CMK (cell line): ENCODE data around the gene RAP2A.

ENCODE experiments used
- DNase-seq: peaks from one replicate; pipeline ENCODE4 v3.0.0-alpha.2; 2010; ENCODE audit warnings: low read depth

Gene RAP2A

DNA sequence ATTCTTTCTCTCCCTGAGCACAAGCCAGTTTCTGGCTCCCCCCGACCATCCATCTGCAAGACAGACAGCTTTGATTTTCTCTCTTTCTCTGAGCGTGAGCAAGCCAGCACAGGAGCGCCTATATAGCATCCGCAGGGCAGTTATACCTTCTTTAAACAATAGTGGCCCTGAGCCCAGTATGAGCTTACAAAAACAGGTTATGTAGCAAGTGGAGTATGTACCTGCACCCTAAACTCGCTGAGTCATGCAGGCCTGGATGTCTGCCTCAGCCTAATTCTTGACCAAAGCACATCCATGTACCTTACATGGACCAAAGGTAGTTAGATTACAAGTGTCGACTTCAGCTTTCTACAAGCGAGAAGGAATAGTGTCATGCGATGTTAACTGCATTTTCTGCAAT is 61.7 kb downstream of the RAP2A start:
- no peak for DNase-seq

DNA sequence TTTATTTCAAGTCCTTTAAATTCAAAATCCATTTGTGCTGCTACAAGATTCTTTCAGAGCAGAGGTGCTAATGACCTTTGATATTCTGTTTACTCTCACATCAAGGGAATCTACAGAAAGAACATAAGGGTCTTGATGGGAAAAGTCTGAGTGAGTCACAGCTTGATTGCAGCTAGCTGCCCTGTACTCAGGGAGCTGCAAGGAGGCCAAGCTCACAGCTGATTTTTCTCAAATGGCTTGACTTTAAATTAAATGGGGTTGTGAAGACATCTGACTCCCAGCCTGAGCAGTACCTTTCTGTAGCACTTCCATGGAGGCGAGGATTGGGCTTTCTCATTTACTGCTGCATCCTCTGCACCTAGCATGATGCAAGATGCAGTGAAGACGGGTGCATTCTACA is 62.5 kb downstream of the RAP2A start:
- DNase-seq, result no peak

DNA sequence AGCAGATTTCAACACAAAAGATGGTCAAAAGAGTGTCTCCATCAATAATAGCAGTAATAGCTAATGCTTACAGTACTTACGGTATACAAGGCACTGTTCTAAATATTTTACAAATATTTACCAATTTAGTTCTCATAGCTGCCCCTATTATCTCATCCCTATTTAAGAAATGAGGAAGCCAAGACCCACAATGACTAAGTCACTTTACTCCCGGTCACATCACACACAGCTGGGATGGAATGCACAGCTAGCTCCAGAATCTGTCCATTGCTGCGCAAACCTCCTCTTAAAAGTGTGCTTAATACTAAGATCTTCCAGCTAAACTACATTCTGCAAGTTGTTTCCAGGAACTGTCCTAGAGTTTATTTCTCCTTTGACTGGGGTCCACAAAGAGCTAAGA is 63.4 kb downstream of the RAP2A start:
- no peak for DNase-seq

DNA sequence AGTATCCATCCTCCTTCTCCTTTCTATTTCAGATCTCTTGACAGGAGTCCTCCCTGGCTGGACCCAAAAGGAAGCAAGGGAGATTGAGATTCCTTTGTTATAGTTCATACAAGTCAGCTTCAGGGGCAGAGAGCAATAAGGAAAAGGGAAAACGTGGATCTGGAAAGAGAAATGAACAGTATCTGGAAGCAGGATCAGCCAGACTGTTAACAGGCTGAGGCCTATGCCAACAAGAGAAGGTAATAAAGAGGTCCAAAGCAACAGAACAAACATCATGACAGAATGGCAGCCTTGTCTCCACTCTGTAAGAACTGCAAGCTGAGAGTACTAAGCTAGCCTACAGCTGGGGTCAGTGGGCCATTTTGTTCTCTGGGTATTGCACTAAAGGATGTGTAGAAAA is 64.5 kb downstream of the RAP2A start:
- DNase-seq, result no peak

DNA sequence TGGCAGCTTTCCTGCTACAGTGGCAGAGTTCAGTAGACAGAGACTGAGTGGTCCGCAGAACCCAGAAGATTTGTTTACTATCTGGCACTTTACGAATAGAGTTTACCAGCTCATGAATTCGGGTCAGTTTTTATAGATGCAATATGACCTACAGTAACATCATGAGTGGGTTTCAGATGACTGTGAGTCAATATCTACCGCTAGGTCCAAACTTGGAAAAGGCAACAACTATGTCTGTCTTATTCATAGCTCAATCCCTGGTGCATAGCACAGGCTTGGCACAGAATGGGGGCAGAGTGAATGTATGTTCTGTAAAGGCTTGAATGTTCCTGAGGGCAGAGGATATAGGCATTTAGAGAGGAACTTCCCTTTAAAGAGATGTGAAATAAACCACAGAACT is 65.2 kb downstream of the RAP2A start:
- DNase-seq, result no peak

DNA sequence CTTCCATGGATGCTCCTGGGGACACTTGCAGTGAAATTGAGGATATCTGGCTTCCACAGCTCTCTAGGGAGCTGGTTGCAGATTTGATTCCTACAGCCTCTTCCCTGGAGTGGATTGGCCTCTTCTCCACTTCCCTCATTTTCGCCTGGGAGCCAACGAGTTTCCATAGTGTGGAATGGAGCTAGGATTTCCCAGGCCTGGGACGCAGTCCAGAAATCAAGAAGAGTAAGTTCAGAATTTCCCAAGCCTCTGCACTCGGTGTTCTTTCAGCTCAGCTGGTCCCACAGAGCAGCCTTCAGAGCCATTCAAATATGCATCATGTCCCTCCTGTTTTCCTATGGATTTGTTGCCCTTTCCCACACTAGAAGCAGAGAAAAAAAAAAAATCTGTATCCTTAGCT is 68.2 kb downstream of the RAP2A start:
- no peak for DNase-seq

GRCh38 chr13:97502706-97503105 is 68.7 kb downstream of the RAP2A start:
- no peak for DNase-seq

DNA sequence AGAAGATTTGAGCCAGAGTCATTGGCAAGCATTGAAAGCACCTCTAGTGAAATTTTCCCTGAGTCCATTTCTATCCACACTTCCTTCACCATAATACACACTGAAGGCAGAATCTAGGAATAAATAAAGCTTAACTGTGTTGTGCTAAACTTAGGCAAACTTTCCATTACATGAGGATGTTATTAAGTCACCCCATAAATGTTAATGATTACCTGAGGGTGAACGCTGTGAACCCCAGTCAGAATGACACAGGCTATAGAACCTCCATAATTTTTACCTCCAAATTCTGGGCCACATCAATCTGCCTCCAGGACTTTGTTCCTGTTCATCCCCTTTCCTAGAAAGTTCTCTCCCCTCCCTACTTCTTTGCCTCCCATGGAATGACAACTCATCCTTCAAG is 71.0 kb downstream of the RAP2A start:
- DNase-seq, result no peak

DNA sequence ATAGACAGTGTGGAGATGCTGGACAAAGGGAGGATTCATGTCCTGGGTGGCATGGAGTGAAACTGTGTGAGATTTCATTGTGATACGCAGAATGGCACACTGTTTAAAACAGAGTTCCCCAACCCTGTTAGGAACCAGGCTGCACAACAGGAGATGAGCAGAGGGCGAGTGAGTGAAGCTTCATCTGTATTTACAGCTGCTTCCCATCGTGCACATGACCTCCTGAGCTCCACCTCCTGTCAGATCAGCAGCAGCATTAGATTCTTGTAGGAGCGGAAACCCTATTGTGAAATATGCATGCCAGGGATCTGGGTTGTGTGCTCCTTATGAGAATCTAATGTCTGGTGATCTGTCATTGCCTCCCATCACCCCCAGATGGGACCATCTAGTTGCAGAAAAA is 72.5 kb downstream of the RAP2A start:
- no peak for DNase-seq

DNA sequence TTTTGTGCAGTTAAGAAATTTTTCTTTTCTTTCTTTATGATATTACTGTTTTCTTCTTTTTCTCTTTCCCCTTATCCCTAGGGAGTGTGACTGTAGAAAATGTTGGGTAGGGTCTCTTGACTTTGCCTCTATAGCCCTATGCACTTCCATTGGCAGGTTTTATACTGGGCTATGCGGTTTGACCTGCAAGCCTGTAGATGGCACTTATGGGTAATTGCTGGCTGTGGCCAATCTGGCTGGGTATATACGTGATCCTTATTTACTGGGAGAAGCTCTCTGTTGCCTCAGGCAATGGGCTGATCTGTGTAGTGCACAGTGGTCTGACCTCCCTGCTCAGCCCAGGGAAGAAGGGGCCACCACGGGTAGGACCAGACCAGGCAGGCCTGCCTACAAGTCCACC is 78.8 kb downstream of the RAP2A start:
- no peak for DNase-seq

DNA sequence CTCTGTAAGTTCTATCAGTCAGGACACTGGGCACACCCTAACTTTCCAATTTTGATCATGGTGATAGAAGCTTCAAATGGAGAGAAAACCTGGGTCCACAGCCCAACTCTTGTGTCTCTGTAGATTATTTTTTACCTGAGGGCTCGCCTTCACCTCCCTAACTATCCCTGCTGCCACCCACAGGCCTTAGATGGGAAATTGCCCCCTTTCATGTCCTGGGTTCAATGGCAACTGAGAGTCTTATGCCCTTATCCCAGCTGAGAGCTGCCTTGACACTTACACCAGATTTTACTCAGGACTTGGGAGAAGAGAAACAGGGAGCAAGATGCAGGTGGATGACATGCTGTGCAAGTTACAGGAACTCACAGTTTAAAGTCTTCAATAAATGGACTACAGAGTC is 81.7 kb downstream of the RAP2A start:
- no peak for DNase-seq

- DNase-seq, result no peak
Observed at GRCh38 chr13:97517967-97518366, 84.0 kb downstream of the RAP2A start.
